Breast epithelium (tissue), 4 donors: ENCODE measurements around the gene RNF123. TPM values are rescaled to one million over a fixed set of nuclear protein-coding genes. Genes with fewer than 3 reads are reported as not detected.
"Not testable (repeated sequence)": the region's sequence is repeated elsewhere in the genome, so short reads cannot be mapped to it uniquely, and the experiment has no call there.

ENCODE experiments used
- DNase-seq, 2 donors: peaks; one replicate each; pipeline ENCODE4 v3.0.0-alpha.2; 2019; ENCODE audit warnings: low spot score in 2 of 2
- H3K27ac ChIP-seq, 2 donors: fragments of 200-600 bp; sonication (generic) in 1 of 2; one replicate each; pipeline ENCODE4 v1.5.1; 2016 to 2019; ENCODE audit warnings: mild to moderate bottlenecking in 1 of 2
- H3K27me3 ChIP-seq, 2 donors: fragments of 200-600 bp; sonication (generic) in 1 of 2; one replicate each; pipeline versions ENCODE4 v1.5.1 to v1.6.0; 2017 to 2019; ENCODE audit warnings: control low read depth in 1 of 2, mild to moderate bottlenecking in 1 of 2
- H3K36me3 ChIP-seq: fragments of 200-600 bp; one replicate; pipeline ENCODE4 v1.5.1; 2019
- H3K4me1 ChIP-seq, 2 donors: fragments of 200-600 bp; sonication (generic); one replicate each; pipeline ENCODE4 v1.5.1; 2016 to 2019; ENCODE audit warnings: control low read depth in 1 of 2
- H3K4me3 ChIP-seq, 3 donors: fragments of 200-600 bp; sonication (generic); 1 replicate in 2 of 3; 2 replicates in 1 of 3; pipeline ENCODE4 v1.5.1; 2016 to 2019; ENCODE audit warnings: mild to moderate bottlenecking in 3 of 3, moderate library complexity in 2 of 3
- H3K9me3 ChIP-seq, 2 donors: fragments of 200-600 bp; sonication (generic) in 1 of 2; one replicate each; pipeline ENCODE4 v1.5.1; 2016 to 2019; ENCODE audit warnings: control low read depth in 1 of 2
- CTCF ChIP-seq, 3 donors: fragments of 450-650 bp; IDR thresholded peaks; one replicate each; pipeline ENCODE4 v1.5.1; 2016 to 2017; ENCODE audit warnings: antibody characterized with exemption in 3 of 3, mild to moderate bottlenecking in 3 of 3, moderate library complexity in 3 of 3
- POLR2A ChIP-seq: fragments of 450-650 bp; IDR thresholded peaks from one replicate; pipeline ENCODE4 v1.6.1; 2016; ENCODE audit warnings: antibody characterized with exemption, mild to moderate bottlenecking, moderate library complexity
- POLR2AphosphoS5 ChIP-seq, 3 donors: sonication (generic); formaldehyde crosslinking; IDR thresholded peaks; one replicate each; pipeline ENCODE4 v1.6.1; 2017; ENCODE audit warnings: antibody characterized with exemption in 3 of 3
- intact Hi-C: fragments of 100-400 bp; cut with DNase I; formaldehyde crosslinking; loops from one replicate; pipeline ENCODE4 v1.15.1; 2023; ENCODE audit warnings: low total_unique reads
- total RNA-seq, 3 donors: library from RNA; depleted of rRNA; stranded (reverse); fragments of >200 nt; gene quantifications; one replicate each; pipeline ENCODE4 v1.1.0, GENCODE V29; 2016

RNF123 gene
- total RNA-seq, 3 donors from 2014 or later, result 22.1 to 29.8 (median 26.2) TPM

- DNase-seq, result no peak
- Histone ChIP-seq H3K36me3 (peaks cover 8% of the 10 kb centered on the region), H3K4me3 (no peak overlapping the region), H3K27ac (no peak overlapping the region), H3K4me1 (peaks cover 3 to 6% of the 10 kb centered on the region in 2 donors), H3K27me3 (no peaks in the 10 kb centered on the region), H3K9me3 (no peaks in the 10 kb centered on the region)
- TF ChIP-seq POLR2AphosphoS5 (IDR thresholded peaks at IDR 0.05), result no peak
- TF ChIP-seq POLR2A, result no peak
- no peak for TF ChIP-seq CTCF (IDR thresholded peaks at IDR 0.05)
- intact Hi-C loops, result no loop called here
Observed at GRCh38 chr3:49675912-49676311, 13.4 kb upstream of the RNF123 start.

- no peak for DNase-seq
- H3K27ac ChIP-seq, result no peak overlapping the region
- H3K27me3 ChIP-seq, result no peaks in the 10 kb centered on the region
- intact Hi-C loops, result no loop called here
- no peak for TF ChIP-seq POLR2A
- TF ChIP-seq CTCF (IDR thresholded peaks at IDR 0.05), result no peak
- no peak for TF ChIP-seq POLR2AphosphoS5 (IDR thresholded peaks at IDR 0.05)
- H3K4me1 ChIP-seq, result no peaks in the 10 kb centered on the region
- peaks cover 8% of the 10 kb centered on the region for H3K36me3 ChIP-seq
- H3K4me3 ChIP-seq, result no peak overlapping the region
- no peaks in the 10 kb centered on the region for H3K9me3 ChIP-seq
Observed at GRCh38 chr3:49680493-49681231, 8.7 kb upstream of the RNF123 start.

GRCh38 chr3:49681232-49681522 is 8.2 kb upstream of the RNF123 start:
- Histone ChIP-seq H3K27ac (no peak overlapping the region), H3K9me3 (no peaks in the 10 kb centered on the region), H3K4me1 (no peaks in the 10 kb centered on the region), H3K4me3 (no peak overlapping the region), H3K36me3 (peaks cover 8% of the 10 kb centered on the region), H3K27me3 (no peaks in the 10 kb centered on the region)
- intact Hi-C loops, result no loop called here
- no peak for TF ChIP-seq POLR2A
- TF ChIP-seq POLR2AphosphoS5 (IDR thresholded peaks at IDR 0.05), result no peak
- no peak for TF ChIP-seq CTCF (IDR thresholded peaks at IDR 0.05)
- no peak for DNase-seq

- intact Hi-C loops, result no loop called here
- DNase-seq, result no peak
- Histone ChIP-seq H3K36me3 (peaks cover 8% of the 10 kb centered on the region), H3K4me1 (no peaks in the 10 kb centered on the region), H3K4me3 (no peak overlapping the region), H3K9me3 (no peaks in the 10 kb centered on the region), H3K27ac (no peak overlapping the region), H3K27me3 (no peaks in the 10 kb centered on the region)
- TF ChIP-seq POLR2AphosphoS5 (IDR thresholded peaks at IDR 0.05) (no peak), CTCF (IDR thresholded peaks at IDR 0.05) (no peak), POLR2A (no peak)
Observed at GRCh38 chr3:49681543-49681942, 7.8 kb upstream of the RNF123 start.

- intact Hi-C loops, result no loop called here
- H3K4me3 ChIP-seq, result no peak overlapping the region
- no peak overlapping the region for H3K27ac ChIP-seq
- H3K27me3 ChIP-seq, result no peaks in the 10 kb centered on the region
- no peaks in the 10 kb centered on the region for H3K4me1 ChIP-seq
- no peak for TF ChIP-seq POLR2AphosphoS5 (IDR thresholded peaks at IDR 0.05)
- no peak for TF ChIP-seq POLR2A
- TF ChIP-seq CTCF (IDR thresholded peaks at IDR 0.05), result no peak
- H3K9me3 ChIP-seq, result no peaks in the 10 kb centered on the region
- H3K36me3 ChIP-seq, result peaks cover 8% of the 10 kb centered on the region
- no peak for DNase-seq
Observed at GRCh38 chr3:49683162-49683561, 6.2 kb upstream of the RNF123 start.

GRCh38 chr3:49684453-49684852 is 4.9 kb upstream of the RNF123 start:
- H3K36me3 ChIP-seq, DNase-seq, H3K9me3 ChIP-seq, H3K27ac ChIP-seq, intact Hi-C loops, H3K4me1 ChIP-seq, H3K27me3 ChIP-seq, H3K4me3 ChIP-seq: not testable (repeated sequence)

GRCh38 chr3:49685103-49685502 is 4.3 kb upstream of the RNF123 start:
- H3K4me1 ChIP-seq, H3K36me3 ChIP-seq, intact Hi-C loops, H3K9me3 ChIP-seq, H3K27me3 ChIP-seq, DNase-seq, H3K27ac ChIP-seq, H3K4me3 ChIP-seq: not testable (repeated sequence)

- intact Hi-C loops, H3K9me3 ChIP-seq, H3K27me3 ChIP-seq, H3K4me1 ChIP-seq, H3K36me3 ChIP-seq, DNase-seq: not testable (repeated sequence)
- Histone ChIP-seq H3K27ac (peak overlapping the region in 1 of 2 donors; percentile 68), H3K4me3 (peak overlapping the region in 2 of 3 donors; percentile 54 to 66)
Observed at GRCh38 chr3:49685846-49686245, 3.5 kb upstream of the RNF123 start.
